ENCODE measurements around the gene SLC16A6.
A peak's percentile ranks its signal among the peaks of the same experiment; 100 is the strongest.
"Not testable (repeated sequence)": the region's sequence is repeated elsewhere in the genome, so short reads cannot be mapped to it uniquely, and the experiment has no call there.

SLC16A6 gene

GRCh38 chr17:68246271-68247028, 44.5 kb downstream of the SLC16A6 start:
- DNase-seq, result no peak

GRCh38 chr17:68239632-68240366, 51.1 kb downstream of the SLC16A6 start:
- no peak for DNase-seq

DNA sequence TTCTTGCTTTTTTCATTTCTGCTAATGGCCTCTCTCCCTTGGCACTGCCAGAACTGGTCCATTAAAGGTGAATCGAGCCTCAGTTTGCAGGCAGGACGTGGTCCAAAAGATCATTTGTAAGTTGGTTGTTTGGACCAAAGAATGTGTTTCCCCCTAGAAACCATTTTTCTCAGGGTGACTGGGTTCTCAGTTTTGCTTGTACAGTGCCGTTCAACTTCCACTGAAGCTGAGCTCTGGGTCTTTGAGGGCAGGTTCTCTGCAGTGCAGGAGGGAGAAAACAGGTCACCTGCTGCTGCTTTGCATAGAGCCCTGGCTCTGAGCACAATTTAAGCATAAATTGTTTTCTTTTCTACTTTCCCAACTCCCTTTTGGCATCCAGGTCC, 52.1 kb downstream of the SLC16A6 start:
- DNase-seq, result no peak

DNA sequence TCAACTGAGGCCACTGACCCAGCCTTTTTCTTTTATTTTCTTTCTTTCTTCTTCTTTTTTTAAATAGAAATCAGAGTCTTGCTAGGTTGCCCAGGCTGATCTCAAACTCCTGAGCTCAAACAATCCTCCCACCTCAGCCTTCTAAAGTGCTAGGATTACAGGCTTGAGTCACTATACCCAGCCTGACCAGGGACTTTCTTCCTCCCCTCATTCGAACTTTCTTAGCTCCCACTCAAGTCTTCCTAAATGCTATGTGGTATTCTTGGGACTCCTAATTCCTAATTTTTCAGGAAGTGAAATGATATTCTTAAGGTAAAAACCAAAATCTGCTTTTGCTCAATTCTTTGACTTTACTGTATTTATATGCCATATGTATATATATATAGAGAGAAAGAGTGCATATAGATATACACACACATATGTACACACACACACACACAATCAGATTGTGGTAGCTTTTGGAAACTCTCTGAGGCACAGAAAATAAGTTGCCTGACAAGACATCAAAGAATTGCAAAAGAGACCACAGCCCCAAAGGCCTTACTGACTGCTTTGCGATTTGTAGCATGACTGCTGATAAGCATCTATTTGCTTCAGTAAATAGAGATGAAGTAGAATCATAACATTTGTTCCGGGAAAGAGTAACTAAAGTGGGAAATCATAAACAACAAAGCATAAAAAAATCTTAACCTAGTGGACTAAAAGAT, 52.6 kb downstream of the SLC16A6 start:
- DNase-seq, result peak; percentile 36

DNA sequence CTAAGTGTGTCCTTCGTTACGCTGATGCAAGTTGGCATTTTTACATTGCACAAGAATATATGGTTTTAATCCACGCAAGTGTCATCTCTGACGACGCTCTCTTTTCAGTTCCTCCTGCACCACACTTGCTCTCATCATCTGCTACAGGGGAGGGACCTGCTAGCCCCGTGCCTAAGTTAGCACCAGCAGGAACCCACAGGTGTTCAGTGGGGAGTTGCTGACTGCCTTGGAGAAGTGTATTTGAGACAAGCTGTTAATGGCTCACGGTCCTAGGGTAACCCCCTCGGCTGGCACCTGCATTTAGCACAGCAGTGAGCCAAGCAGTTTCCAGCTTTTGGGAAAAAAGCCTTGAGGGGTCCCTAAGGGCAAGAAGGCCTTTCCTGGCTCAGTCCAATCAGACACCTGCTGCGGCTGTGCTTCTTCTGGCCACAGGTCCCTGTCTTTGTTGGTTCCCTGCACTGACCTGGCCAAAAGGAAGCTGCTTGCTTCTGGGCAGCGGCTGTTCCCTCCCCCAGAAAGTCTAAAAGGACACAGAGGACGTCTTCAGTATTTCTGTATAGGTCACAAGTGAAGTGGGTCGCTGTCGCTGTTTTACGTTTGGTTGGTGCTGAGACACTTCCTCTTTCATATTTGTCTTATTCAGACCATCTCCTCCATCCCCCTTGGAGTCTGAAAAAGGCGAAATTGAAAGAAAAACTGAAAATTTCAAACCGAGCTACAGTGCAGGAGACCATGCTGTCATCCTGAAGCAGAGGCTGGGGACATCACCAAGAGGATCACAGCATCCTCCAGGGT, 53.4 kb downstream of the SLC16A6 start:
- peak; percentile 86 for DNase-seq

GRCh38 chr17:68235336-68235791, 55.6 kb downstream of the SLC16A6 start:
- not testable (repeated sequence) for DNase-seq

DNA sequence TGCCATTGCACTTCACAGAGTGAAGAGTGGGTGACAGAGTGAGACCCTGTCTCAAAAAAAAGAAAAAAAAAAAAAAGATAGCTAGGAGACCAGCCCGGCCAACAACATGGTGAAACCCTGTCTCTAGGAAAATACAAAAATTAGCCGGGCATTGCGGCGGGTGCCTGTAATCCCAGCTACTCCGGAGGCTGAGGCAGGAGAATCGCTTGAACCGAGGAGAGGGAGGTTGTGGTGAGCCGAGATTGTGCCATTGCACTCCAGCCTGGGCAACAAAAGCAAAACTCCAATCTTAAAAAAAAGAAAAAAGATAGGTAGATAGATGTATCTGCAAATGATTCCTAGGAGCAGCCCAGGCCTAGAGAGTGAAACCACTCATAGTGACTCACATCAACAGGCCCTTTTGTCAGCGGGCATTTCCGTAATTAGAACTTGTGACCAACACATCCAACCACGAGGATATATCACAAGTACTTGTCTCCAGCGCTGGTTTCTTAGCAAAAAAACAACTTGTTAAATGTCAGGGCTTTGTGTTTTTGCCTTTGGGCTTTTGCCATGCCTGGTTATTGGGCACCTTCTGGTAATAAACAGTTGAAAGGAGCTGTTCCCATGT, 56.1 kb downstream of the SLC16A6 start:
- DNase-seq, result peak; percentile 64

- DNase-seq, result not testable (repeated sequence)
Observed at GRCh38 chr17:68232741-68233140, 58.2 kb downstream of the SLC16A6 start.

DNA sequence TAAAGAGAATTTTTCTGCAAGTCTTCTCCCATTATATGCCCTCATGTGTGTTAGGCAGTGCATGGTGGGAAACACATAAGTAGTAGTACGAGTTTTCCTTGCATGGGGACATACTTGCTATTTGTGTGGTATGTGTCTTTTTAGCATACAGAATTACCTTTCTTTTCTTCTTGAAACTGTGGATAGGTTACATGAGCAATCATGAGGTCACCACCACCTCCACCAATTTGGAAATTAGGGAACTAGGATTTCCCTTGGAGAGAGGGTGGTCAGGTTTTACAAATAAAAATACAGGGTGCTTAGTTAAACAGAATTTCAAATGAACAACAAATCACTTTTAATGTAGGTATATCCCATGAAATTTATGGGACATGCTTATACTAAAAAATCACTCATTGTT, 59.4 kb downstream of the SLC16A6 start:
- no peak for DNase-seq

DNA sequence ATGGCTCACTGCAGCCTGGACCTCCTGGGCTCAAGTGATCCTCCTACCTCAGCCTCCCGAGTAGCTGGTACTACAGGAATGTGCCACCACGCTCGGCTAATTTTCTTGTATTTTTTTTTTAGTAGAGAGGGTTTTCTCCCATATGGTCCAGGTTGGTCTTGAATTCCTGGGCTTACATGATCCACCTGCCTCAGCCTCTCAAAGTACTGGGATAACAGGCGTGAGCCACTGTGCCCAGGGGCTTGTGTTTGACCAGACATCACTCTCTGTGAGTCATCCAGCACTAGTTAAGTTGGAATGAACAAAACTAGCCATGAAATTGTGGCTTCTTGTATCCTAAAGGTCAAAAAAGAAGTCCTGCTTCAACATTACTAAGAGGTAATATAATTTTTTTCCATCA, 59.8 kb downstream of the SLC16A6 start:
- not testable (repeated sequence) for DNase-seq

DNA sequence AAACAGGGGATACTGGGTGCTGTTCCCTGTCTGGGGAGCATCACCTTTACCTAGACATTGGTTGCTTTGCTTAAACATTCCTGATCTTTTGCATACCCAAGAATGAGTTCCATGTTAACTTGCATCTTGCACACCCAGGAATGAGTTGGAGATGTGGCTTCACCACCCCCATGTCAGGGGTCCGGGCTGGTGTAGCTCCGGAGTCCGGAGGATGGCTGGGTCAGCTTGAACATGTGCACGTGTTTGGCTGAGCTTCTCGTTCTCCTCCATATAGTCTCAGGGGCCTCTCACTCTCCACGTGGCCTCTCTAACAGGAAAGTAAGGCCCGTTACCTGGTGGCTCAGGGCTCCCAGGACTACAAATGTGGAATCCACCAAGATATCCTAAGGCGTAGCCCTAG, 61.3 kb downstream of the SLC16A6 start:
- DNase-seq, result no peak

- no peak for DNase-seq
Observed at GRCh38 chr17:68228817-68229570, 61.9 kb downstream of the SLC16A6 start.

GRCh38 chr17:68228039-68228680, 62.8 kb downstream of the SLC16A6 start:
- DNase-seq, result not testable (repeated sequence)

- DNase-seq, result not testable (repeated sequence)
Observed at GRCh38 chr17:68225055-68225454, 65.9 kb downstream of the SLC16A6 start.

- DNase-seq, result no peak
Observed at GRCh38 chr17:68222606-68223005, 68.3 kb downstream of the SLC16A6 start.

DNA sequence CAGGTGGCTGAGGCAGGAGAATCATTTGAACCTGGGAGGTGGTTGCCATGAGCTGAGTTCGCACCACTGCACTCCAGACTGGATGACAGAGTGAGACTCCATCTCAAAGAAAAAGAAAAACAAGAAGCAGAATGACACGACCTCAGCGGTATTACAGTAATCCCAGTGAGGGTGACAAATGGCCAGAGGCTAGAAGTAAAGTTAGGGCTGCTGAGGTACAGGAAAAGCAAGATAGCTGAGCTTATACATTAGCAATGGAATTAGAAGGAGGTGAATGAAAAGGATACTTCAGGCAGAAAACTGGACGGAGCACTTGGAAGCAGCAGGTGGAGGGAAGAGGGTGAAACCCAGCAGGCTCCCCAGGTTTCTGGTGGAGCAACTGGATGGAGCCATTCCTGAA, 69.1 kb downstream of the SLC16A6 start:
- DNase-seq, result no peak

- DNase-seq, result not testable (repeated sequence)
Observed at GRCh38 chr17:68220786-68221185, 70.1 kb downstream of the SLC16A6 start.

GRCh38 chr17:68220186-68220585, 70.7 kb downstream of the SLC16A6 start:
- DNase-seq, result not testable (repeated sequence)

DNA sequence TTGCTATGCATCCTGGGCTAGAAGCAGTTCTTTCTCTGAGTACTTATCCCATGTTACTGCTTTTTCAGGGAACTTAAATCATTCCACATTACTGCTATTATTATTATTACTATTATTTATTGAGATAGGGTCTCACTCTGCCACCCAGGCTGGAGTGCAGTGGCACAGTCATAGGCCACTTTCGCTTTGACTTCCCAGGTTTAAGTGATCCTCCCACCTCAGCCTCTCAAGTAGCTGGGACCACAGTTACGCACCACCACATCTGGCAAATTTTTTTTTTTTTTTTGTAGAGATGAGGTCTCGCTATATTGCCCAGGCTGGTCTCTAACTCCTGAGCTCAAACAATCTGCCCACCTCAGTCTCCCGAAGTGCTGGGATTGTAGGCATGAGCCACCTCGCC, 71.5 kb downstream of the SLC16A6 start:
- DNase-seq, result not testable (repeated sequence)
